Mammary epithelial cell (primary cell): ENCODE results near the gene AKAP8L.

ENCODE experiments used
- CTCF ChIP-seq, 2 donors: IDR thresholded peaks in 1 of 2; conservative IDR thresholded peaks in 1 of 2; 2 replicates each; pipeline ENCODE4 v1.5.1; 2011 to 2012; ENCODE audit warnings: inconsistent platforms in 2 of 2, low read length in 2 of 2, mild to moderate bottlenecking in 2 of 2, control low read depth in 1 of 2, low read depth in 1 of 2; ENCODE audit not compliant: insufficient read depth in 1 of 2; ENCODE audit errors: extremely low read depth in 1 of 2
- EZH2 ChIP-seq: IDR thresholded peaks from 2 replicates; pipeline ENCODE4 v1.6.1; 2012; ENCODE audit warnings: low read length, inconsistent platforms, borderline replicate concordance

DNA sequence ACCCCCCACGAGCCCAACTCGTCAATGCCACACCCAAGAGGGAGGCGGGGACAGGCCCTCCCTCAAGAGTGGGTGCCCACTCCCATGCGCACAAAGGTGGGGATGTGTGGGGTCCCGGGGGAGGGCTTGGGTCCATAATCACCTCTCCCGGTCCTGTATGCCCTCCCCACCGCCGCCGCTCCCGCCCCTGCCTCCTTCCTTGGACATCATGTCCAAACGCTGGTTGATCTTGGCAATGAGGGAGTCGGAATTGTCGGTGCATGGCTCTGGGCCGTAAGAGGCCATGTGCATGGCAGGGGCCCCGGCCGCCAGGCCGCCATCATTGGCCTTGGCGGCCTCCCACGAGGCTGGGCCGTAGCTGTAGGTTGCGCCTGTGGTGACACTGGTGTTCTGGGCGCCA is 45.1 kb downstream of the AKAP8L start:
- no peak for TF ChIP-seq EZH2
- TF ChIP-seq CTCF (conservative IDR thresholded peaks at IDR 0.05 in 1 of 2, IDR thresholded peaks at IDR 0.05 in 1 of 2; ENCODE audit: extremely low read depth in 1 of 2, insufficient read depth in 1 of 2, low read depth in 1 of 2, low read length in 2 of 2): no peak
